ENCODE results near the gene TMPRSS15. TPM values are rescaled to one million over a fixed set of nuclear protein-coding genes. Genes with fewer than 3 reads are reported as not detected.

Gene TMPRSS15
- total and polyA plus RNA-seq, 5 donors from 2014 or later, result not detected

- H3K36me3 Mint-ChIP-seq, result no peaks in the 10 kb centered on the region
- Histone ChIP-seq H3K9me3 (ENCODE audit: control insufficient read depth in 2 of 2, low read length in 2 of 2) (no peaks in the 10 kb centered on the region), H3K36me3 (ENCODE audit: control insufficient read depth, insufficient read depth, low read length) (no peaks in the 10 kb centered on the region), H3K27ac (ENCODE audit: insufficient read depth, low read length, poor library complexity, severe bottlenecking) (no peak overlapping the region), H3K4me3 (ENCODE audit: low read depth, low read length) (no peak overlapping the region), H3K4me1 (ENCODE audit: control insufficient read depth, insufficient read depth, low read length, poor library complexity, severe bottlenecking) (no peaks in the 10 kb centered on the region), H3K27me3 (ENCODE audit: control insufficient read depth, insufficient read depth, low read length) (no peaks in the 10 kb centered on the region)
- DNase-seq, result no peak
- peaks cover 0 to 5% (median 2%) of the 10 kb centered on the region in 7 donors for H3K9me3 Mint-ChIP-seq
- no peak for ATAC-seq (ENCODE audit: low read depth in 2 of 2)
- no peaks in the 10 kb centered on the region for H3K27me3 Mint-ChIP-seq
- no peak overlapping the region for H3K27ac Mint-ChIP-seq
- no peak overlapping the region for H3K4me3 Mint-ChIP-seq
- H3K4me1 Mint-ChIP-seq, result no peaks in the 10 kb centered on the region
Measured at GRCh38 chr21:18275781-18276180, 127.8 kb downstream of the TMPRSS15 start.

DNA sequence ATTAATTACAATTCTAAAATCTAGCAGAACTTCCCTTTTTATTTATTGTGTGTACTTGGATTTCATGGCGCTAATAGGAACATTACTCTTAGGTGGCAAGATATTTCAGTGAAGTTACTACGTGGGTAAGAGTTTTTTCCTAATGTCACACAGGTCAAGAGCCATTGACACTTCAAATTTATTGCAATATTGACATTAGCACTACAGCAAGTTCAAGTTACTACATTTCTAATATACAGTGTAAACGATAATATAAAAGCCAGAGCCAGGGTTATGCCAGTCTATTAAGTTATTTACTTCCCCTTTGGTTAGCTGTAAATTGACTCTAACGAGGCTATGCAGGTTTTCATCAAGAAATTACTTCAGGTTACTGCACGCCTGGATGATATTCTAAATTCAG lies 129.2 kb downstream of the TMPRSS15 start:
- no peaks in the 10 kb centered on the region for H3K36me3 Mint-ChIP-seq
- ATAC-seq (ENCODE audit: low read depth in 2 of 2) (no peak), DNase-seq (no peak)
- no peaks in the 10 kb centered on the region for H3K4me1 Mint-ChIP-seq
- no peaks in the 10 kb centered on the region for H3K27me3 ChIP-seq (ENCODE audit: control insufficient read depth, insufficient read depth, low read length)
- no peaks in the 10 kb centered on the region for H3K4me1 ChIP-seq (ENCODE audit: control insufficient read depth, insufficient read depth, low read length, poor library complexity, severe bottlenecking)
- H3K4me3 ChIP-seq (ENCODE audit: low read depth, low read length), result no peak overlapping the region
- H3K9me3 ChIP-seq (ENCODE audit: control insufficient read depth in 2 of 2, low read length in 2 of 2), result no peaks in the 10 kb centered on the region
- H3K36me3 ChIP-seq (ENCODE audit: control insufficient read depth, insufficient read depth, low read length), result no peaks in the 10 kb centered on the region
- H3K27ac ChIP-seq (ENCODE audit: insufficient read depth, low read length, poor library complexity, severe bottlenecking), result no peak overlapping the region
- H3K27me3 Mint-ChIP-seq, result no peaks in the 10 kb centered on the region
- H3K27ac Mint-ChIP-seq, result no peak overlapping the region
- no peak overlapping the region for H3K4me3 Mint-ChIP-seq
- peaks cover 0 to 5% (median 0%) of the 10 kb centered on the region in 7 donors for H3K9me3 Mint-ChIP-seq

DNA sequence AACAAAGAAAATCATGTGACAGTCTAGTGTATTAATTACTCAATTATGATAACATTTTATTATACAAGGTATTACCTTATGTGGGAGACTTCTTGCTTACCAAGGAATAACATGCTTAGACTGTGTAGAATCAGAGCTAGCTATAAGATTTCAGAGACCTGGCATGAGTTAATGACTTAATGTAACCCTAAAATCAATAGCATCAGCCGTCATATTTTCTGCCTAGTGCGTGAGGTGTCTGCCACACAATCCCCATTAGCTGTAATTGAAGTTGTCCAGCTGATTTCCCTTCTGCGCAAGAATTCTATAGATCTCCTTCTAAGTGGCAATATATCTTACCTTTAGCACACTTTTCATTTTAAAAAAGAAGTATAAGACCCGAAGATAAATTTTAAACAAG lies 130.2 kb downstream of the TMPRSS15 start:
- Mint-ChIP-seq H3K27ac (no peak overlapping the region), H3K4me3 (no peak overlapping the region), H3K27me3 (no peaks in the 10 kb centered on the region), H3K36me3 (no peaks in the 10 kb centered on the region), H3K4me1 (no peaks in the 10 kb centered on the region), H3K9me3 (peaks cover 0 to 7% (median 2%) of the 10 kb centered on the region in 7 donors)
- Histone ChIP-seq H3K4me1 (ENCODE audit: control insufficient read depth, insufficient read depth, low read length, poor library complexity, severe bottlenecking) (no peaks in the 10 kb centered on the region), H3K27me3 (ENCODE audit: control insufficient read depth, insufficient read depth, low read length) (no peaks in the 10 kb centered on the region), H3K4me3 (ENCODE audit: low read depth, low read length) (no peak overlapping the region), H3K27ac (ENCODE audit: insufficient read depth, low read length, poor library complexity, severe bottlenecking) (no peak overlapping the region), H3K36me3 (ENCODE audit: control insufficient read depth, insufficient read depth, low read length) (no peaks in the 10 kb centered on the region), H3K9me3 (ENCODE audit: control insufficient read depth in 2 of 2, low read length in 2 of 2) (no peaks in the 10 kb centered on the region)
- DNase-seq (no peak), ATAC-seq (ENCODE audit: low read depth in 2 of 2) (no peak)

- H3K4me3 Mint-ChIP-seq, result no peak overlapping the region
- H3K27me3 Mint-ChIP-seq, result no peaks in the 10 kb centered on the region
- Histone ChIP-seq H3K4me1 (ENCODE audit: control insufficient read depth, insufficient read depth, low read length, poor library complexity, severe bottlenecking) (no peaks in the 10 kb centered on the region), H3K36me3 (ENCODE audit: control insufficient read depth, insufficient read depth, low read length) (no peaks in the 10 kb centered on the region), H3K9me3 (ENCODE audit: control insufficient read depth in 2 of 2, low read length in 2 of 2) (no peaks in the 10 kb centered on the region), H3K27me3 (ENCODE audit: control insufficient read depth, insufficient read depth, low read length) (no peaks in the 10 kb centered on the region), H3K27ac (ENCODE audit: insufficient read depth, low read length, poor library complexity, severe bottlenecking) (no peak overlapping the region), H3K4me3 (ENCODE audit: low read depth, low read length) (no peak overlapping the region)
- peaks cover under 1 to 8% (median 4%) of the 10 kb centered on the region in 7 donors for H3K9me3 Mint-ChIP-seq
- H3K4me1 Mint-ChIP-seq, result no peaks in the 10 kb centered on the region
- H3K36me3 Mint-ChIP-seq, result no peaks in the 10 kb centered on the region
- ATAC-seq (ENCODE audit: low read depth in 2 of 2) (no peak), DNase-seq (no peak)
- no peak overlapping the region for H3K27ac Mint-ChIP-seq
Measured at GRCh38 chr21:18269856-18270255, 133.7 kb downstream of the TMPRSS15 start.

DNA sequence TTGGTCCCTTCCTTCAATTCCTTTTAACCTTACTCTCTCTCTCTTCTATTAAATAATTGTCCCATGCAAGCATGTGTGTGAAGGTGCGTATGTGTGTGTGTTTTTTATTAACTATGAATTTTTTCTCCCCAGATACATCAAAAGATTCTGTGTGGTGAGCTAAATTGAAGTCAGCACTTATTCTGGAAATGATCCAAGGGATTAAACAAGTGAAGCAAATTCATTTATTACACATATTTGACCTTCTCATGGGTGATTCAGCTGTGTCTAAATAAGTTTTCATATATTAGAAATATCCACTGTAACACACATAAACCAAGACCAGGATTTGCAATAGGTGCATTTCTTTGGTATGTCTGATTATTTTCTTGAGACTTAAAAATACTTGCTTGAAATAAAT lies 134.7 kb downstream of the TMPRSS15 start:
- Mint-ChIP-seq H3K4me1 (peaks cover 0 to 2% (median 0%) of the 10 kb centered on the region in 4 donors), H3K9me3 (peaks cover 0 to 11% (median 6%) of the 10 kb centered on the region in 7 donors)
- ATAC-seq (ENCODE audit: low read depth in 2 of 2), result no peak

GRCh38 chr21:18267496-18267895 lies 136.1 kb downstream of the TMPRSS15 start:
- no peak for ATAC-seq (ENCODE audit: low read depth in 2 of 2)
- no peak overlapping the region for H3K27ac Mint-ChIP-seq
- no peaks in the 10 kb centered on the region for H3K36me3 Mint-ChIP-seq
- Histone ChIP-seq H3K36me3 (ENCODE audit: control insufficient read depth, insufficient read depth, low read length) (no peaks in the 10 kb centered on the region), H3K9me3 (ENCODE audit: control insufficient read depth in 2 of 2, low read length in 2 of 2) (no peaks in the 10 kb centered on the region), H3K27ac (ENCODE audit: insufficient read depth, low read length, poor library complexity, severe bottlenecking) (no peak overlapping the region), H3K27me3 (ENCODE audit: control insufficient read depth, insufficient read depth, low read length) (no peaks in the 10 kb centered on the region), H3K4me1 (ENCODE audit: control insufficient read depth, insufficient read depth, low read length, poor library complexity, severe bottlenecking) (no peaks in the 10 kb centered on the region), H3K4me3 (ENCODE audit: low read depth, low read length) (no peak overlapping the region)
- no peak for DNase-seq
- peaks cover 0 to 2% (median 0%) of the 10 kb centered on the region in 4 donors for H3K4me1 Mint-ChIP-seq
- peaks cover 0 to 11% (median 7%) of the 10 kb centered on the region in 7 donors for H3K9me3 Mint-ChIP-seq
- H3K27me3 Mint-ChIP-seq, result no peaks in the 10 kb centered on the region
- no peak overlapping the region for H3K4me3 Mint-ChIP-seq

More for the DNA sequence above, 134.7 kb downstream of the TMPRSS15 start:
- no peaks in the 10 kb centered on the region for H3K27me3 Mint-ChIP-seq
- no peaks in the 10 kb centered on the region for H3K36me3 ChIP-seq (ENCODE audit: control insufficient read depth, insufficient read depth, low read length)
- no peak overlapping the region for H3K4me3 Mint-ChIP-seq
- no peaks in the 10 kb centered on the region for H3K36me3 Mint-ChIP-seq
- H3K9me3 ChIP-seq (ENCODE audit: control insufficient read depth in 2 of 2, low read length in 2 of 2), result no peaks in the 10 kb centered on the region
- H3K27ac Mint-ChIP-seq, result no peak overlapping the region
- no peaks in the 10 kb centered on the region for H3K4me1 ChIP-seq (ENCODE audit: control insufficient read depth, insufficient read depth, low read length, poor library complexity, severe bottlenecking)
- no peaks in the 10 kb centered on the region for H3K27me3 ChIP-seq (ENCODE audit: control insufficient read depth, insufficient read depth, low read length)
- H3K27ac ChIP-seq (ENCODE audit: insufficient read depth, low read length, poor library complexity, severe bottlenecking), result no peak overlapping the region
- DNase-seq, result no peak
- no peak overlapping the region for H3K4me3 ChIP-seq (ENCODE audit: low read depth, low read length)

- DNase-seq (no peak), ATAC-seq (ENCODE audit: low read depth in 2 of 2) (no peak)
- H3K27me3 ChIP-seq (ENCODE audit: control insufficient read depth, insufficient read depth, low read length), result no peaks in the 10 kb centered on the region
- H3K4me1 Mint-ChIP-seq, result peaks cover 0 to 2% (median 0%) of the 10 kb centered on the region in 4 donors
- no peaks in the 10 kb centered on the region for H3K27me3 Mint-ChIP-seq
- H3K27ac ChIP-seq (ENCODE audit: insufficient read depth, low read length, poor library complexity, severe bottlenecking), result no peak overlapping the region
- H3K27ac Mint-ChIP-seq, result no peak overlapping the region
- H3K4me3 Mint-ChIP-seq, result no peak overlapping the region
- H3K4me3 ChIP-seq (ENCODE audit: low read depth, low read length), result no peak overlapping the region
- H3K9me3 ChIP-seq (ENCODE audit: control insufficient read depth in 2 of 2, low read length in 2 of 2), result no peaks in the 10 kb centered on the region
- H3K36me3 ChIP-seq (ENCODE audit: control insufficient read depth, insufficient read depth, low read length), result no peaks in the 10 kb centered on the region
- no peaks in the 10 kb centered on the region for H3K4me1 ChIP-seq (ENCODE audit: control insufficient read depth, insufficient read depth, low read length, poor library complexity, severe bottlenecking)
- H3K36me3 Mint-ChIP-seq, result no peaks in the 10 kb centered on the region
- H3K9me3 Mint-ChIP-seq, result peaks cover 0 to 11% (median 7%) of the 10 kb centered on the region in 7 donors
Measured at GRCh38 chr21:18265944-18266343, 137.6 kb downstream of the TMPRSS15 start.

DNA sequence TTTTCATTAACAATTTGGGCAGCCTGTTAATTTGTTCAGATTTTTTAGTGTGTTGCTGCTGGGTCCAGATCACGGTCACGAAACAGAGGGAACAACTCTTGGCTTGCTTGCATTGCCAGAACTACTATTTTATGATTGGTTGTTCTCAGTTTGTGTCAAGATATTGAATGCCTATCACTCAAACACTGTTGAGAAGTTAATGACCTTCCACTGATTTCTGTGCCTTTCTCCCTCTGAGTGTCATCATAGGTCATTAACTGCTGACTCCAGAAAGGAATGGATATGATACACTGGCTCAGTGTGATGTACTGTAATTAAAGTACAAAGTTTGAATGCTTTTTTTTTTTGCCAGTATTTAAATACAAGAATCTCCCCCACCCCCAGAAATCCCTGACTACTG lies 149.8 kb downstream of the TMPRSS15 start:
- H3K36me3 ChIP-seq (ENCODE audit: control insufficient read depth, insufficient read depth, low read length), result no peaks in the 10 kb centered on the region
- Mint-ChIP-seq H3K4me3 (no peak overlapping the region), H3K27me3 (no peaks in the 10 kb centered on the region), H3K27ac (no peak overlapping the region), H3K4me1 (no peaks in the 10 kb centered on the region), H3K9me3 (peaks cover 0 to 9% (median 0%) of the 10 kb centered on the region in 7 donors), H3K36me3 (no peaks in the 10 kb centered on the region)
- H3K4me1 ChIP-seq (ENCODE audit: control insufficient read depth, insufficient read depth, low read length, poor library complexity, severe bottlenecking), result no peaks in the 10 kb centered on the region
- DNase-seq, result no peak
- no peak overlapping the region for H3K4me3 ChIP-seq (ENCODE audit: low read depth, low read length)
- no peak overlapping the region for H3K27ac ChIP-seq (ENCODE audit: insufficient read depth, low read length, poor library complexity, severe bottlenecking)
- ATAC-seq (ENCODE audit: low read depth in 2 of 2), result no peak
- no peaks in the 10 kb centered on the region for H3K9me3 ChIP-seq (ENCODE audit: control insufficient read depth in 2 of 2, low read length in 2 of 2)
- H3K27me3 ChIP-seq (ENCODE audit: control insufficient read depth, insufficient read depth, low read length), result no peaks in the 10 kb centered on the region
